Superior temporal gyrus (tissue), 1 donor: ENCODE data around the gene FDX1.

Experiments used
- DNase-seq: peaks from one replicate; pipeline ENCODE4 v3.0.0-alpha.2; 2016; ENCODE audit errors: extremely low spot score

The FDX1 gene

GRCh38 chr11:110508786-110509185, 79.0 kb downstream of the FDX1 start:
- no peak for DNase-seq

GRCh38 chr11:110509472-110509871, 79.7 kb downstream of the FDX1 start:
- DNase-seq: no peak

GRCh38 chr11:110512026-110512425, 82.3 kb downstream of the FDX1 start:
- no peak for DNase-seq

- no peak for DNase-seq
Measured at GRCh38 chr11:110513259-110513801, 83.6 kb downstream of the FDX1 start.

GRCh38 chr11:110513846-110514437, 84.2 kb downstream of the FDX1 start:
- no peak for DNase-seq
